H9 (cell line): ENCODE results near the gene LRP1. TPM values are rescaled to one million over a fixed set of nuclear protein-coding genes. Genes with fewer than 3 reads are reported as not detected.

ENCODE experiments used
- DNase-seq: peaks from one replicate; pipeline ENCODE4 v3.0.0-alpha.2; 2017
- H2AFZ ChIP-seq: one replicate; pipeline ENCODE4 v1.6.1; 2013; ENCODE audit warnings: mild to moderate bottlenecking, low read length, control low read depth, moderate library complexity
- H2AK5ac ChIP-seq: 2 replicates; pipeline ENCODE4 v1.6.1; 2013; ENCODE audit warnings: low read length, control low read depth, mixed read lengths; ENCODE audit not compliant: insufficient read length
- H2BK120ac ChIP-seq: one replicate; pipeline ENCODE4 v1.6.1; 2013; ENCODE audit warnings: low read depth, mild to moderate bottlenecking, low read length, control low read depth, inconsistent platforms; ENCODE audit not compliant: poor library complexity, severe bottlenecking
- H2BK12ac ChIP-seq: 2 replicates; pipeline ENCODE4 v1.6.1; 2013; ENCODE audit warnings: low read length, control low read depth, mixed read lengths, low read depth; ENCODE audit not compliant: insufficient read length
- H2BK15ac ChIP-seq: 2 replicates; pipeline ENCODE4 v1.6.1; 2013; ENCODE audit warnings: low read depth, low read length, control low read depth
- H2BK20ac ChIP-seq: one replicate; pipeline ENCODE4 v1.6.1; 2013; ENCODE audit warnings: low read depth, mild to moderate bottlenecking, low read length, control low read depth, inconsistent platforms; ENCODE audit not compliant: poor library complexity, severe bottlenecking
- H2BK5ac ChIP-seq: 2 replicates; pipeline ENCODE4 v1.6.1; 2013; ENCODE audit warnings: low read length, control low read depth, mixed read lengths; ENCODE audit not compliant: insufficient read length
- H3K14ac ChIP-seq: 2 replicates; pipeline ENCODE4 v1.6.1; 2013; ENCODE audit warnings: low read length, control low read depth; ENCODE audit not compliant: insufficient read depth
- H3K18ac ChIP-seq: 2 replicates; pipeline ENCODE4 v1.6.1; 2013; ENCODE audit warnings: low read depth, mild to moderate bottlenecking, mixed read lengths, low read length, control low read depth; ENCODE audit not compliant: insufficient read length
- H3K23ac ChIP-seq: 2 replicates; pipeline ENCODE4 v1.6.1; 2013; ENCODE audit warnings: low read length, control low read depth, mixed read lengths, low read depth; ENCODE audit not compliant: insufficient read length
- H3K23me2 ChIP-seq: 2 replicates; pipeline ENCODE4 v1.6.1; 2013; ENCODE audit warnings: low read depth, mild to moderate bottlenecking, mixed read lengths, low read length, control low read depth; ENCODE audit not compliant: insufficient read length, poor library complexity, severe bottlenecking
- H3K27ac ChIP-seq: 2 replicates; pipeline ENCODE4 v1.5.1; 2013; ENCODE audit warnings: low read length, control low read depth, mixed read lengths, low read depth; ENCODE audit not compliant: insufficient read length
- H3K27me3 ChIP-seq: 2 replicates; pipeline ENCODE4 v1.6.1; 2013; ENCODE audit warnings: low read length, control low read depth, inconsistent platforms; ENCODE audit not compliant: insufficient read depth
- H3K4ac ChIP-seq: 2 replicates; pipeline ENCODE4 v1.6.1; 2013; ENCODE audit warnings: low read depth, mild to moderate bottlenecking, control low read depth, inconsistent platforms, low read length, moderate library complexity
- H3K4me1 ChIP-seq: 2 replicates; pipeline ENCODE4 v1.6.1; 2013; ENCODE audit warnings: low read length, control low read depth, inconsistent platforms; ENCODE audit not compliant: insufficient read depth
- H3K4me2 ChIP-seq: 2 replicates; pipeline ENCODE4 v1.6.1; 2013; ENCODE audit warnings: low read length, control low read depth, mixed read lengths; ENCODE audit not compliant: insufficient read length, insufficient read depth
- H3K56ac ChIP-seq: 2 replicates; pipeline ENCODE4 v1.6.1; 2013; ENCODE audit warnings: low read depth, mild to moderate bottlenecking, mixed read lengths, low read length, control low read depth; ENCODE audit not compliant: insufficient read length
- H3K79me1 ChIP-seq: 2 replicates; pipeline ENCODE4 v1.6.1; 2013; ENCODE audit warnings: low read depth, mild to moderate bottlenecking, moderate library complexity, low read length, control low read depth, inconsistent platforms; ENCODE audit not compliant: insufficient read depth, poor library complexity, severe bottlenecking
- H3K79me2 ChIP-seq: 2 replicates; pipeline ENCODE4 v1.6.1; 2013; ENCODE audit warnings: low read length, control low read depth, inconsistent platforms; ENCODE audit not compliant: insufficient read depth
- H3K9ac ChIP-seq: 2 replicates; pipeline ENCODE4 v1.6.1; 2013; ENCODE audit warnings: low read length, control low read depth, mixed read lengths; ENCODE audit not compliant: insufficient read length; ENCODE audit errors: extremely low read depth
- H3K9me3 ChIP-seq: one replicate; pipeline ENCODE4 v1.6.1; 2013; ENCODE audit warnings: low read depth, low read length, inconsistent platforms; ENCODE audit not compliant: control insufficient read depth
- H3T11ph ChIP-seq: one replicate; pipeline ENCODE4 v1.6.1; 2013; ENCODE audit warnings: mild to moderate bottlenecking, low read length, control low read depth, inconsistent platforms
- H4K20me1 ChIP-seq: one replicate; pipeline ENCODE4 v1.6.1; 2013; ENCODE audit not compliant: control insufficient read depth, insufficient read length, insufficient read depth
- H4K5ac ChIP-seq: 2 replicates; pipeline ENCODE4 v1.6.1; 2013; ENCODE audit warnings: low read depth, mild to moderate bottlenecking, mixed read lengths, low read length, control low read depth; ENCODE audit not compliant: insufficient read length
- H4K8ac ChIP-seq: replicated peaks from 2 replicates; pipeline ENCODE4 v1.6.1; 2013; ENCODE audit warnings: low read length, control low read depth, mixed read lengths, low read depth; ENCODE audit not compliant: insufficient read length
- H4K91ac ChIP-seq: 2 replicates; pipeline ENCODE4 v1.6.1; 2013; ENCODE audit warnings: low read depth, mild to moderate bottlenecking, moderate library complexity, mixed read lengths, low read length, control low read depth; ENCODE audit not compliant: insufficient read length
- H3K27ac Mint-ChIP-seq, 3 experiments: 2 replicates in 2 of 3; 3 replicates in 1 of 3; pipeline ENCODE4 v1.8.0; 2020 to 2021; ENCODE audit warnings: mixed read lengths in 3 of 3, mild to moderate bottlenecking in 1 of 3, moderate library complexity in 1 of 3
- H3K27me3 Mint-ChIP-seq: 2 replicates; pipeline ENCODE4 v1.8.0; 2021; ENCODE audit warnings: low read depth, mild to moderate bottlenecking, moderate library complexity, mixed read lengths
- H3K36me3 Mint-ChIP-seq, 3 experiments: 2 replicates in 2 of 3; 3 replicates in 1 of 3; pipeline ENCODE4 v1.8.0; 2020 to 2021; ENCODE audit warnings: low read depth in 3 of 3, mixed read lengths in 3 of 3; ENCODE audit not compliant: insufficient read depth in 1 of 3
- H3K4me1 Mint-ChIP-seq, 2 experiments: 2 replicates each; pipeline ENCODE4 v1.8.0; 2020; ENCODE audit warnings: mixed read lengths in 2 of 2
- H3K4me3 Mint-ChIP-seq, 2 experiments: 2 replicates in 1 of 2; 3 replicates in 1 of 2; pipeline ENCODE4 v1.8.0; 2020 to 2021; ENCODE audit warnings: mild to moderate bottlenecking in 2 of 2, mixed read lengths in 2 of 2, moderate library complexity in 1 of 2
- H3K9me3 Mint-ChIP-seq, 2 experiments: 2 replicates in 1 of 2; 3 replicates in 1 of 2; pipeline ENCODE4 v1.8.0; 2020; ENCODE audit warnings: mild to moderate bottlenecking in 2 of 2, mixed read lengths in 2 of 2, moderate library complexity in 1 of 2
- CTCF ChIP-seq: fragments of 200-600 bp; sonication (generic); conservative IDR thresholded peaks from 3 replicates; pipeline ENCODE4 v1.8.0; 2021; ENCODE audit warnings: antibody characterized with exemption, mild to moderate bottlenecking
- WGBS: extraction: QIAGEN DNeasy Blood & Tissue Kit; methylation state at CpG from one replicate; pipeline ENCODE4 v1.1.7; 2013; ENCODE audit warnings: missing lambda C conversion rate, low lambda C conversion rate, mixed read lengths; ENCODE audit not compliant: insufficient read length; ENCODE audit errors: extremely low coverage; 5-methylcytosine and 5-hydroxymethylcytosine counted together
- total RNA-seq: library from RNA; stranded (reverse); gene quantifications from 2 replicates; pipeline ENCODE4 v1.2.1, GENCODE V29; 2021

LRP1 gene
- total RNA-seq, 1 experiment from 2014 or later = 115 TPM

DNA sequence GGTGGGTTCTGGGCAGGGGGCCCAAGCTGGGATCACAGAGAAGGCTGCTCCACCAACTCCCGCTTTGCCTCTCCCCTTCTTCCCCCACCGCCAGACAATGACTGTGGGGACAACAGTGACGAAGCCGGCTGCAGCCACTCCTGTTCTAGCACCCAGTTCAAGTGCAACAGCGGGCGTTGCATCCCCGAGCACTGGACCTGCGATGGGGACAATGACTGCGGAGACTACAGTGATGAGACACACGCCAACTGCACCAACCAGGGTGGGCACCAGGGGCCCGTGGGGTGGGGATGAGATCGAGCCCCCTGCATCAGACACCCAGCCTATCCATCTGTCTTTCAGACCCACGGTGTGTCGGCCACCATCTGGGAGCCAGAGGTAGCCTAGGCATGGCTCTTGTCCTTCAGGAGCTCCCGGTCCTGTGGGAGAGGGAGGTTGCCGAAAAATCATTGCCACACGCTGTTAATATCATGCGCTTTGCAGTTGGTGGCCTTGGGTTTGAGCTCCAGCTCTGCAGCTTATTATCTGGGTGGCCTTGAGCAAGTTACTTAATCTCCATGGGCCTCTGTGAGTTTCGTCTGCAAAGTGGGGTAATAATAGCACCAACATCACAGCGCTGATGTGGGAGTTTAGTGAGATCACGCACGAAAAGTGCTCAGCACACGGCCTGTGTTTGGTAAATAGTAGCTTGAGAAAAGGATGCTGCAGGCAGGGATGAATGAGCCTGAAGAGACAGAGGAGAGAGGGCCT lies 40.9 kb downstream of the LRP1 start:
- no peaks in the 10 kb centered on the region for H3K27me3 ChIP-seq
- H4K8ac ChIP-seq = no peak overlapping the region
- no peak overlapping the region for H3K18ac ChIP-seq
- DNase-seq = no peak
- H3T11ph ChIP-seq = no peak overlapping the region
- H2BK12ac ChIP-seq = no peak overlapping the region
- no peak overlapping the region for H3K23ac ChIP-seq
- H3K79me2 ChIP-seq = no peaks in the 10 kb centered on the region
- no peak overlapping the region for H4K5ac ChIP-seq
- H3K9ac ChIP-seq = no peak overlapping the region
- no peak overlapping the region for H2AFZ ChIP-seq
- no peak overlapping the region for H2BK20ac ChIP-seq
- H3K27ac ChIP-seq = no peak overlapping the region
- no peaks in the 10 kb centered on the region for H3K9me3 Mint-ChIP-seq
- no peak overlapping the region for H3K4me3 Mint-ChIP-seq
- no peak overlapping the region for H3K4me2 ChIP-seq
- peaks cover 43 to 92% (median 86%) of the 10 kb centered on the region in 3 experiments; a peak in 6 of 7 replicates for H3K36me3 Mint-ChIP-seq
- H3K56ac ChIP-seq = no peak overlapping the region
- H2BK120ac ChIP-seq = no peak overlapping the region
- H4K20me1 ChIP-seq = no peaks in the 10 kb centered on the region
- H3K23me2 ChIP-seq = no peaks in the 10 kb centered on the region
- peaks cover 0 to 9% of the 10 kb centered on the region in 2 experiments; a peak in 2 of 4 replicates for H3K4me1 Mint-ChIP-seq
- H4K91ac ChIP-seq = no peak overlapping the region
- H3K4ac ChIP-seq = no peak overlapping the region
- H2BK15ac ChIP-seq = no peak overlapping the region
- H3K27ac Mint-ChIP-seq = 0 out of 7 replicates have a peak overlapping the region, but pooled peaks of 1 of the 3 experiments have one; percentile 3
- no peak overlapping the region for H2AK5ac ChIP-seq
- H2BK5ac ChIP-seq = no peak overlapping the region
- H3K79me1 ChIP-seq = no peaks in the 10 kb centered on the region
- no peaks in the 10 kb centered on the region for H3K4me1 ChIP-seq
- no peak for TF ChIP-seq CTCF
- no CpG with 5 or more reads among the region's 23 CpGs for WGBS
- no peak overlapping the region for H3K14ac ChIP-seq
- H3K9me3 ChIP-seq = no peaks in the 10 kb centered on the region
- no peaks in the 10 kb centered on the region for H3K27me3 Mint-ChIP-seq
